ENCODE data around the gene GLE1.
"Not testable (repeated sequence)": the region's sequence is repeated elsewhere in the genome, so short reads cannot be mapped to it uniquely, and the experiment has no call there.

The GLE1 gene

DNA sequence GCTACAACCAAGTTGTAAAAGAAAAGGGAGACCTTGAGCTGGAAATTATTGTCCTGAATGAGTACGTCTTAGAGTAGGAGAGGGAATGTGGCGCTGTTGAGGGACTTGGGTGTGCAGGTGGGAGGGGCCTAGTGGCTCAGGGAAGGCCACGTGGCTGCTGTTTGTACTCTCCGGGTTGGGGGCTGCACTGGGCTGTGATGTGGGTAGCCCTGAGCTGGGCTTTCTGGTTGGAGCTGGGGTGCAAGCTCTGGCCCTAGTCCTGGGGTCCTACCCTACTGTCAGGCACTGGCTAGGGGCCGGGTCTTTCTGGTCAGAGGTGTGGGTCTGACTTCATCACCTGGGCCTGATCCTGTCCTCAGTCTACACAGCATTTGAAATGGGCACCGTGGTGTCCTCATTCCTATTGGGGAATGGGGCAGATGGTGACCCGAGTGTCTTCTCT, 19.1 kb upstream of the GLE1 start:
- Mint-ChIP-seq H3K4me1 (no peaks in the 10 kb centered on the region), H3K4me3 (no peak overlapping the region), H3K27ac (peak overlapping the region in 1 of 2 donors; percentile 44), H3K9me3 (no peaks in the 10 kb centered on the region), H3K27me3 (no peaks in the 10 kb centered on the region)
- ATAC-seq: no peak
- no peak for DNase-seq

GRCh38 chr9:128486201-128486600, 18.3 kb upstream of the GLE1 start:
- no peak for ATAC-seq

DNA sequence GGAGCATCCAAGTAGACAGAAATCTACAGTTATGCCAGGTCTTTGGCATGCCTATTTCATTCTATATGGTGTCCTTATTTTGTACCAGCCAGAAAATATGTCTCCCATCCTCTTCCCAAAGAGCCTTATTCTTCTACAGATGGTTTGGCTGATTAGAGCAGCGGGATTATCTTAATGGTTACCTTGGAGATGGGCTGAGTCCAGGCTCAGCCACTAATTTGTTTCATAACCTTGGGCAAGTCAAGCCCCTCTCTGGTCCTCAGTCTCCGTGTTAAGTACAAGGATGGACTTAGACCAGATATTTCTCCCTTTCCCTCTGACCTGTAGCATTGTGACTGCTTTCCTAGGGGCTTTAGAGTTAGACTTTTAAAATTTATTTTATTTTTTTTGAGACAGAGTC, 11.1 kb upstream of the GLE1 start:
- H3K4me1 Mint-ChIP-seq: no peaks in the 10 kb centered on the region
- H3K9me3 Mint-ChIP-seq: no peaks in the 10 kb centered on the region
- no peaks in the 10 kb centered on the region for H3K27me3 Mint-ChIP-seq
- DNase-seq: no peak
- no peak overlapping the region for H3K4me3 Mint-ChIP-seq
- H3K27ac Mint-ChIP-seq: peak overlapping the region in 1 of 2 donors; percentile 27
- ATAC-seq: no peak

More at GRCh38 chr9:128486201-128486600, 18.3 kb upstream of the GLE1 start:
- no peaks in the 10 kb centered on the region for H3K27me3 Mint-ChIP-seq
- DNase-seq: no peak
- no peak overlapping the region for H3K4me3 Mint-ChIP-seq
- no peaks in the 10 kb centered on the region for H3K4me1 Mint-ChIP-seq
- H3K9me3 Mint-ChIP-seq: no peaks in the 10 kb centered on the region
- H3K27ac Mint-ChIP-seq: no peak overlapping the region

- DNase-seq: no peak
- H3K27me3 Mint-ChIP-seq: no peaks in the 10 kb centered on the region
- H3K27ac Mint-ChIP-seq: no peak overlapping the region
- ATAC-seq: no peak
- H3K9me3 Mint-ChIP-seq: no peaks in the 10 kb centered on the region
- H3K4me1 Mint-ChIP-seq: no peaks in the 10 kb centered on the region
- no peak overlapping the region for H3K4me3 Mint-ChIP-seq
Observed at GRCh38 chr9:128494108-128494745, 10.3 kb upstream of the GLE1 start.

DNA sequence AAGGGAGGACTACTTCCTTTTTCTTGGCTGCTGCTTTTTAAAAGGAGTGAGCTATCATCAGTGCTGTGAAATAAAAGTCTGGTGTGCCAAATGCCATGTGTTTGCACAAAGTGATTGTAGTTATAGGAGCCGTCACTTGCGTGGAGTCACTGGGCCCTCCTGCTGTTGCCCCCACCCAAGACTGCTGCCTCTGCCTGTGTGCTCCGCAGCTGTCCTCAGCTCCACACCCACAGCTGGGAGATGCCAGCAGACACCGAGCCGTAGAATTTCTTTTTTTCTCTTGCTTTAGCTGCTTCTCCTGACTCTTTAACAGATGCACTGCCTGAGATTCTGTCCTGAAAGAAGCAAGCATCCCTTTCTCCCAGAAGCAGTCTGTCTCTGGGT, 9.8 kb upstream of the GLE1 start:
- no peak overlapping the region for H3K4me3 Mint-ChIP-seq
- H3K27ac Mint-ChIP-seq: no peak overlapping the region
- DNase-seq: no peak
- no peaks in the 10 kb centered on the region for H3K27me3 Mint-ChIP-seq
- no peaks in the 10 kb centered on the region for H3K4me1 Mint-ChIP-seq
- no peak for ATAC-seq
- no peaks in the 10 kb centered on the region for H3K9me3 Mint-ChIP-seq

DNA sequence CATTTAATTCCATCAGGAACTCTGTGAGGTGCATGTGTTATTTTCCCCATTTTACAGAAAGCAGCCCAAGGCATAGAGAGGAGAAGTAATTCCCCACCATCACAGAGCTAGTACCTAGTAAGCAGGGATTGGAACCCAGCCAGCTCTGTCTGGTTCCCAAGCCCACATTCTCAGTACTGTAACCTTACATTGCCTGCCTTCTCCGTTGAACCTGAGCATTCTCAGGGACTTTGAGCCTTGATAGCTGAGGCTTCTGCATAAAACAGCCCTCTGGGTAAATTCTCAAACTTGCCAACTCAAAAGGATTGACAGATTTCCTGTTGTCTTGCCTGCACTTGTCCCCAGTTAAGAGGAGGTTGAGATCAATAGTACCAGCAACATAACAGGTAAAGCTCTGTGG, 9.2 kb upstream of the GLE1 start:
- Mint-ChIP-seq H3K27me3 (no peaks in the 10 kb centered on the region), H3K27ac (peak overlapping the region in 1 of 2 donors; percentile 86), H3K9me3 (no peaks in the 10 kb centered on the region), H3K4me1 (no peaks in the 10 kb centered on the region), H3K4me3 (no peak overlapping the region)
- ATAC-seq: no peak
- no peak for DNase-seq

DNA sequence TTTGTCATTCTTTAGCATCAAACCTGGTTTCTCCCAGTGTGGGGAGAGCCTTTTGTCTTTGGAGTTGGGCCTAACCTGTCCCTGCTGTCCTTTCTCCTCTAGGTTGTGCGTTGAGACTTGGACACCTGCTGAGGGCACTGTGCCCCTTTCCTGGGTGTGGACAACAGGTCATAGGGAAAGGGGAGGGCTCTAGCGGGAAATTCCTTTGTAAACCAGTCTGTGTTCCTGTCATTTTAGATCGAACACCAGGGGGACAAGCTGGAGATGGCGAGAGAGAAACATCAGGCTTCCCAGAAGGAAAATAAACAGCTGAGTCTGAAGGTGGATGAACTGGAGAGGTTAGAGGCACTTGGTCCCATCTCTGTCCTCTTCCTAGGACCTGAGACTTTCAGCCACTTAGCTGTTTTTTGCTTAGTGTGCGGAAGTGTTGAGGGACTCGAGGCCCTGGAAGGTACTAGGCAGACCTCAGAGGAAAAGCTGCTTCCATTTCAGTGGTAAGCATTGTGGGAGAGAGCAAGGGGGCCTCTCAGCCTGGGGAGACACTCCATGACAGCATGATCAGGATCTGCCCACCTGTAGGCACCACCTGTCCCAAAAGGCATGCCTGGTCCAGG, 8.6 kb upstream of the GLE1 start:
- ATAC-seq (no peak), DNase-seq (no peak)
- Mint-ChIP-seq H3K4me3 (no peak overlapping the region), H3K27ac (peak overlapping the region in 1 of 2 donors; percentile 86), H3K4me1 (no peaks in the 10 kb centered on the region), H3K27me3 (no peaks in the 10 kb centered on the region), H3K9me3 (no peaks in the 10 kb centered on the region)

DNA sequence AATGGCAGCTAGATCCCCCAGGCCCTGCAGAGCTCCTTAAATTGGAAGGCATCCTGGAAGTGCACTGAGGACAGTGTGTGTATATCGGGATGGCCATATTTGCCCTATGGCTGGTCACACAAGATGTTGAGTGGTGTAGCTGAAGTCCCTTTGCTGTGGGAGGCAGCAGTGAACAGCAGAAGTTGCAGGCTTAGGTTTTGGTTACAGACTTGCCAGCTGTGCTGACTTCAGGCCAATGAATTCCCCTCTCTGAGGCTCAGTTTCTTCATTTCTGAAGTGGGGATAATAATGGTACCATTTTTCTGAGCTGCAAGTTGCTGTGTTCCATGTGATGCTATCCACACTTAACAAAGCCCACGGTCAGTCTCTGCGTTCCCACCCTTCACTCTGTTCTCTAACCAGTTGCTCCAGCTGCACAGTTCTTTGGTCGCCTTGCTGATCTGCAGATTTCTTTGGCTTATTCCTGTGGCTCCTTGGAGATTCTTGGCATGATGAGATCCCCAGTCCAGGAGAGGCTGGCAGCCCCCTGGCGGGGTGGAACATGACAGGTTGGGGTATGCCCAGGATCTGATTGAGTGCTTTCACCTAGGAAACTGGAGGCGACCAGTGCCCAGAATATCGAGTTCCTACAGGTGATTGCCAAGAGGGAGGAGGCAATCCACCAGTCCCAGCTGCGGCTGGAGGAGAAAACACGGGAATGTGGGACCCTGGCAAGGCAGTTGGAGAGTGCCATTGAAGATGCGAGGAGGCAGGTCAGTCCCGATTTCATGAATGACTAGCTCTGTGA, 6.5 kb upstream of the GLE1 start:
- Mint-ChIP-seq H3K4me3 (no peak overlapping the region), H3K4me1 (no peaks in the 10 kb centered on the region), H3K27me3 (no peaks in the 10 kb centered on the region)

DNA sequence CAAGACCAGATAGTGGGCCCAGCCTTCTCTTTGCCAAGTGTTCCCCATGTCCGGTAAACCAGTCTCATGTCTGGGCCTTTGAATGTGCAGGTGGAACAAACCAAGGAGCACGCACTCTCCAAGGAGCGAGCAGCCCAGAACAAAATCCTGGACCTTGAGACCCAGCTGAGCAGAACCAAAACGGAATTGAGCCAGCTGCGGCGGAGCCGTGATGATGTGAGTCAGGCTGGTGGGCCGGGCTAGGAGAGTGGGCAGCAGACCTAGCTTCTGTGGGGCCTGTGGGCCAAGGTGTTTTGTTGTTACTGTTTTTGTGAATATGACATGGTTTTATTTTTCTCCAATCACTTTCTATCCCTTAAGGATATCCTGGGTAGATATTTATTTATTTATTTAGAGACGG, 5.6 kb upstream of the GLE1 start:
- no peaks in the 10 kb centered on the region for H3K27me3 Mint-ChIP-seq
- H3K4me3 Mint-ChIP-seq: no peak overlapping the region
- ATAC-seq (no peak), DNase-seq (no peak)
- H3K4me1 Mint-ChIP-seq: peaks cover 6% of the 10 kb centered on the region
- no peaks in the 10 kb centered on the region for H3K9me3 Mint-ChIP-seq
- H3K27ac Mint-ChIP-seq: no peak overlapping the region

More for the DNA sequence above, 6.5 kb upstream of the GLE1 start:
- no peaks in the 10 kb centered on the region for H3K9me3 Mint-ChIP-seq
- no peak for DNase-seq
- no peak for ATAC-seq
- H3K27ac Mint-ChIP-seq: no peak overlapping the region

GRCh38 chr9:128499920-128500319, 4.6 kb upstream of the GLE1 start:
- peak overlapping the region in 1 of 2 donors; percentile 59 for H3K27ac Mint-ChIP-seq
- H3K27me3 Mint-ChIP-seq: no peaks in the 10 kb centered on the region
- H3K9me3 Mint-ChIP-seq: no peaks in the 10 kb centered on the region

GRCh38 chr9:128503415-128503825, 1.1 kb upstream of the GLE1 start:
- DNase-seq, H3K9me3 Mint-ChIP-seq, H3K27me3 Mint-ChIP-seq, ATAC-seq: not testable (repeated sequence)
- H3K4me3 Mint-ChIP-seq: peak overlapping the region; percentile 67 to 99
- H3K4me1 Mint-ChIP-seq: peaks cover 21% of the 10 kb centered on the region
- H3K27ac Mint-ChIP-seq: peak overlapping the region in 1 of 2 donors; percentile 52

More at GRCh38 chr9:128499920-128500319, 4.6 kb upstream of the GLE1 start:
- Mint-ChIP-seq H3K4me1 (peaks cover 7% of the 10 kb centered on the region), H3K4me3 (no peak overlapping the region)
- DNase-seq (no peak), ATAC-seq (no peak)

DNA sequence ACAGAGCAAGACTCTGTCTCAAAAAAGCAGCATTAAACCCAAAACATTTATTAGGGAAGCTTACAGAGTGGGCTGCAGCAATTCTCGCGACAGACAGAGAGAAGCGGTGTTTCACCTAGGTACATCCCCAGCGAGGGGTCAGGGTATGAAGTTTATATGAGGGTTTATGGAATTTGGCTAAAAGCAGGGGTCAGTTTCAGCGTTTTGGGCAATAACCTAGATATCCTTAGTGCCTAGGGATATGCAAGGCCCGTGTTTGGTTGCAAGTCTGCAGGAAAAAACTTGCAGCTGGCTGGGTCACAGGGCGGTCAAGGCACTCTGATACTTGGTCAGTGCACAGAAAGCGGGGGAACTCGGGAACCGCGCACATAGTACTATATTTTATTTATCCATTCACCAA, 649 bp upstream of the GLE1 start:
- Mint-ChIP-seq H3K4me3 (peak overlapping the region; percentile 67 to 99), H3K9me3 (no peaks in the 10 kb centered on the region), H3K27me3 (no peaks in the 10 kb centered on the region), H3K27ac (no peak overlapping the region), H3K4me1 (peaks cover 26% of the 10 kb centered on the region)
- DNase-seq (no peak), ATAC-seq (no peak)

- H3K27ac Mint-ChIP-seq: peak overlapping the region in 1 of 2 donors; percentile 81
- no peaks in the 10 kb centered on the region for H3K27me3 Mint-ChIP-seq
- DNase-seq: no peak
- H3K4me3 Mint-ChIP-seq: peak overlapping the region; percentile 99 to 100
- H3K9me3 Mint-ChIP-seq: no peaks in the 10 kb centered on the region
- ATAC-seq: no peak
- peaks cover 34% of the 10 kb centered on the region for H3K4me1 Mint-ChIP-seq
Observed at GRCh38 chr9:128505414-128505765, 871 bp downstream of the GLE1 start.

DNA sequence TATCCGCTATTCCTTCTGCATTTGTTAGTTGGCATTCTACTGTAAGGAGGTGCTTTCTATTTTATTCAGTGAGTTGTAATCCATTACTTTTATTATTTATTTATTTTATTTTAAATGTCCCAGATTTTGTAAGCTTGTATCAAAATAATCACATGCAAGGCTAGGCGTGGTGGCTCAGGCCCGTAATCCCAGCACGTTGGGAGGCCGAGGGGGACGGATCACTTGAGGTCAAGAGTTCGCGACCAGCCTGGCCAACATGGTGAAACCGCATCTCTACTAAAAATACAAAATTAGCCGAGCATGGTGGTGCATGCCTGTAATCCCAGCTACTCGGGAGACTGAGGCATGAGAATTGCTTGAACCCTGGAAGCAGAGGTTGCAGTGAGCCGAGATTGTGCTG, 1.4 kb downstream of the GLE1 start:
- H3K4me3 Mint-ChIP-seq: peak overlapping the region; percentile 99 to 100
- not testable (repeated sequence) for ATAC-seq, H3K9me3 Mint-ChIP-seq, DNase-seq, H3K27me3 Mint-ChIP-seq
- H3K4me1 Mint-ChIP-seq: peaks cover 34% of the 10 kb centered on the region
- H3K27ac Mint-ChIP-seq: peak overlapping the region in 1 of 2 donors; percentile 81

DNA sequence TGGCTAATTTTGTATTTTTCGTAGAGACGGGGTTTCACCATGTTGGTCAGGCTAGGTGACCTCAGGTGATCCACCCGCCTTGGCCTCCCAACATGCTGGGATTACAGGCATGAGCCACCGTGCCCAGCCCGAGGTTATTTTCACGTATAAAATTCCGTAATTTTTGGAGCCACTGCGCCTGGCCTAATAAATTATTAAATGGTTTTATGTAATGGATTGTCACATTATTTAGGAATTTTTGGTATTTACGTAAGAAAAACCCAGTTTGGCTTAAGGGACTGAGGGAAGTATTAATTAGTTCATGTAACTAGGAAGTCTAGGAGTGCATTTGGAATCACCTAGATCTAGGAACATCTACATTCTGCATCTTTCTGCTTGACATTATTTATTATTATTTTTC, 8.3 kb downstream of the GLE1 start:
- H3K27ac Mint-ChIP-seq: no peak overlapping the region
- ATAC-seq (no peak), DNase-seq (no peak)
- H3K4me1 Mint-ChIP-seq: peaks cover 22% of the 10 kb centered on the region
- H3K27me3 Mint-ChIP-seq: no peaks in the 10 kb centered on the region
- no peaks in the 10 kb centered on the region for H3K9me3 Mint-ChIP-seq
- no peak overlapping the region for H3K4me3 Mint-ChIP-seq

- Mint-ChIP-seq H3K27ac (peak overlapping the region in 1 of 2 donors; percentile 37), H3K27me3 (no peaks in the 10 kb centered on the region)
- ATAC-seq: no peak
Observed at GRCh38 chr9:128521956-128522355, 17.4 kb downstream of the GLE1 start.

More at GRCh38 chr9:128521956-128522355, 17.4 kb downstream of the GLE1 start:
- no peak overlapping the region for H3K4me3 Mint-ChIP-seq
- no peaks in the 10 kb centered on the region for H3K9me3 Mint-ChIP-seq
- DNase-seq: no peak
- H3K4me1 Mint-ChIP-seq: no peaks in the 10 kb centered on the region
